Activated naive CD8-positive, alpha-beta T cell treated with anti-CD3 and anti-CD28 coated beads, Interleukin-2, amount 10 ng/mL, durations not matched to agents 7 days and 5 days (primary cell): ENCODE measurements around the gene PRDM16. TPM values are rescaled to one million over a fixed set of nuclear protein-coding genes. Genes with fewer than 3 reads are reported as not detected.

ENCODE experiments used
- ATAC-seq: fragments of 150-1000 bp; cut with Tn5 transposase; one replicate; pipeline ENCODE4 v1.10.0; 2021; ENCODE audit warnings: low read depth, moderate library complexity
- POLR2A ChIA-PET: fragments of 350-600 bp; sonication (Branson Sonifier 250); formaldehyde crosslinking; loops from one replicate; lab custom pipeline; 2021; ENCODE audit warnings: antibody characterized with exemption; lab: Charles Lee
- DNase-seq: peaks from one replicate; pipeline ENCODE4 v3.0.0; 2021
- H3K27ac Mint-ChIP-seq: one replicate; pipeline ENCODE4 v1.8.0; 2022; ENCODE audit warnings: mild to moderate bottlenecking, mixed read lengths
- H3K27me3 Mint-ChIP-seq: one replicate; pipeline ENCODE4 v1.8.0; 2022; ENCODE audit warnings: mild to moderate bottlenecking, moderate library complexity, mixed read lengths
- H3K36me3 Mint-ChIP-seq: one replicate; pipeline ENCODE4 v1.8.0; 2021; ENCODE audit warnings: mild to moderate bottlenecking, mixed read lengths
- H3K4me1 Mint-ChIP-seq: one replicate; pipeline ENCODE4 v1.8.0; 2021; ENCODE audit warnings: mixed read lengths
- H3K4me3 Mint-ChIP-seq: one replicate; pipeline ENCODE4 v1.8.0; 2022; ENCODE audit warnings: mild to moderate bottlenecking, moderate library complexity, mixed read lengths
- H3K9me3 Mint-ChIP-seq: one replicate; pipeline ENCODE4 v1.8.0; 2021; ENCODE audit warnings: mixed read lengths
- total RNA-seq, 2 experiments: library from RNA; stranded (reverse); gene quantifications; one replicate each; pipeline ENCODE4 v1.2.3, GENCODE V29; 2021

Gene PRDM16
- total RNA-seq, 2 experiments from 2014 or later = not detected

DNA sequence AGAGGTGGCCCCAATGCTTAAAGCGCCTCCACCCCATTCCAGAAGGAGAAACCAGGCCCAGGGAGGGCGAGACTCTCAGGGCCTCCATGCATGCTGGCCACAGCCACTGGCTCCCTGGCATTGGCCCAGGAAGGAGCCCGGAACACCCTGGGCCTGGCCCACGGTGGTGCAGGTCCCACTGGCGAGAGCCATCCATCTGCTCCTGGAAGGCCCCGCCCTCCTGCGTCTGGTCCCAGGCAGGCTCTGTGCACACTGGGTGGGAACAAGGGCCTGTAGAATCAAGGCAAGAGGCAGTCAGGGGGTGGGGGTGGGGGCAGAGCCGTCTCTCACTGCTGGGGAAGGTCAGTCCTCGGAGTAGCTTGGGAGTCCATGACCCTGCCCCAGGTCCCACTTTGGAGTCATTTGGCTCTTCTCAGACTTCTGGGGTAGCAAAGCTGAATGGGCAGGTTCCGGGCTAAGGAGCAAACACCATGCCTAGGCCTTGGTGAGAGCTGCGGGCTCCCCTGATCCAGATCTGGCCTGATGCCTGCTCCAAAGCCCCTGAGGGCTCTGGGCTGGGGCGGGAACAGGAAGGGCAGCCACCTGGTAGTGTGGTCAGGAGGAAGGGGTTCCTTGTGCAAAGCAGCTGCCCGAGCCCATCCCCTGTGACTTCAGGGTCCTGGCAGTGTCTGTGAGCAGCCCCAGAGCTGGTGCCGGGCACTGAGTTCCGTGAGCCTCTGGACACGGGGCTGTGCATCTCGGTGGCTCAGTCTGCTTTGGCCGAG, 278.4 kb downstream of the PRDM16 start:
- Mint-ChIP-seq H3K27ac (no peak overlapping the region), H3K9me3 (peaks cover 6% of the 10 kb centered on the region), H3K4me1 (no peaks in the 10 kb centered on the region), H3K4me3 (no peak overlapping the region), H3K36me3 (no peaks in the 10 kb centered on the region), H3K27me3 (no peaks in the 10 kb centered on the region)
- ATAC-seq (no peak), DNase-seq (no peak)
- POLR2A ChIA-PET = no interaction called here

DNA sequence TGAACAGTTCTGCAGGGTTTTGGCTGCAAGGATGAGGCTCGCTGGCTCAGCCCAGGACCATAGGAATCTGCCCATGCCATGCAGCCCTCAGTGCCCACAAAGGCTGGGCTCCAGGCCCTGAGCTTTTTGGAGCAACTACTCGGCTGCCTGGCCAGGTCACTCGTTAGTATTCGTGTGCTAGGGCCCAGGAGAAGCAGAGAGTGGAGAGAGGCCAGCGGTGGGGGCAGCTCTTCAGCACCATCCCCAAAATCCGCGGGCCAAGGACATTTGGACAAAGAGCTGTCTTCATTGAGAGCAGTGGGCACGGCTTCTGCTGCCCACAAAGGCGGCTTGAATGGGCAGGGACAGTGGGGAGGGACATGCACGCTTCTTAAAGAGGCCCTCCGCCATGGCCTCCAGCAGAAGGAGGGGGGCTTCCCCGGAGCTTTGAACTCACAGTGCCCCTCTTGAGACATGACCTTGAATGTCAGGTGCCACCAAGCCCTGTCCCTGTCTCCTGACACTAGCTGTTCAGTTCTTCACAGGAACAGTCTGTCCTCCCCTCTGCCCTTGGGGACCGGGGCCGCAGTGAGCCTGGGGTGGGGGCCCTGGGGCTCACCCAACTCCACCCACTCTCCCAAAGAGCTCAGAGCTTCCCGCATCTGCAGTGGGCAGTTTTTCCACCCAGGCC, 279.3 kb downstream of the PRDM16 start:
- no peak overlapping the region for H3K27ac Mint-ChIP-seq
- POLR2A ChIA-PET = no interaction called here
- no peaks in the 10 kb centered on the region for H3K27me3 Mint-ChIP-seq
- H3K36me3 Mint-ChIP-seq = no peaks in the 10 kb centered on the region
- DNase-seq (no peak), ATAC-seq (no peak)
- no peak overlapping the region for H3K4me3 Mint-ChIP-seq
- peaks cover 6% of the 10 kb centered on the region for H3K9me3 Mint-ChIP-seq
- H3K4me1 Mint-ChIP-seq = no peaks in the 10 kb centered on the region

DNA sequence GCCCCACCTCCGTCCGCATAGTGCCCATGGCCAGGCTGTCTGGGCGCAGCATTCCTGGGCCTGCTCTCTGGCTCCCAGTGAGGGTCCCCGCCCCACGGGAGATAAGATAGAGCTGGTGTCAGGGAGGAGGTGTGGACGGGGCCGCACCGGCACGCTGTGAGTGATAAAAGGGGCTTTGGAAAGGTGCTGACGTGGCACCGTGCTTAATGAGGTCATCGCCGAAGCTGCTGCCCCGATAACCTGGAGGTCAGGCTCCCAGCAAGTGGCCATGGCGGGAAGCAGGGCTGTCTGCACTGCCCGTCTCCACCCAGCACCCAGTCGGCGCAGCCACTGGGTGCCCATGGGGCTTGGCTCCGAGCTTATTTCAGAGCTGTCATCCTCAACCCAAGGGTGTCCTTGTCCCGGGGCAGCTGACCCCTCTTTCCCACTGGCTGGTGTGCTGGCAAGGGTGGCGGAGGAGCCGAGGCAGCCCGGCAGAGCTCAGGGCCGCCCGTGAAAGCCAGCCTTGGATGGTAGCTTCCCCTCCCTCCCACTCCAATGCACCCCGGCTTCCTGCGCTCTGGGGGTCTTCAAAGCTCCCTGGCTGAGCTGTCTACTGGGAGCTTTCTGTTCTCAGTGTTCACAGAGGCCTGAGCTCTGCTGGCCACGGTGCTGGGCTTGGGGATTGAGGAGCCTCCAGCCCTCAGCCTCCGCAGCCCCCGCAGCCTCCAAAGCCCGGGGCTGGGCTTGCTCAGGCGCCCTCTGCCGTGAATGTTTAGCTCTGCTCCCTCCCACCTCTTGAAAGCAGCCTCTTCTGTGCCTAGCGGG, 280.4 kb downstream of the PRDM16 start:
- H3K4me3 Mint-ChIP-seq = no peak overlapping the region
- no peaks in the 10 kb centered on the region for H3K36me3 Mint-ChIP-seq
- peaks cover under 1% of the 10 kb centered on the region for H3K9me3 Mint-ChIP-seq
- DNase-seq (no peak), ATAC-seq (no peak)
- POLR2A ChIA-PET = no interaction called here
- H3K4me1 Mint-ChIP-seq = no peaks in the 10 kb centered on the region
- H3K27ac Mint-ChIP-seq = no peak overlapping the region
- H3K27me3 Mint-ChIP-seq = no peaks in the 10 kb centered on the region

DNA sequence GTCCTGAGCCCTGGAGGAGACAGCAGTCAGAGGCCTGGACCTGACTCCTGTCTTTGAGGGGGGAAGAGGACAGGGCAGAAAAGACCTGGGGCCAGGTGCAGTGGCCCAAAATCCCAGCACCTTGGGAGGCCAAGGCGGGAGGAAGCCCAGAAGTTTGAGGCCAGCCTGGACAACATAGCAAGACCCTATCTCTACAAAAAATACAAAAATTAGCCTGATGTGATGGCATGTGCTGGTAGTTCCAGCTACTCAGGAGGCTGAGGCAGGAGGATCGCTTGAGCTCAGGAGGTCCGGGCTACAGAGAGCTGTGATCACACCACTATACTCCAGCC, 280.9 kb downstream of the PRDM16 start:
- H3K27me3 Mint-ChIP-seq = no peaks in the 10 kb centered on the region
- no peak overlapping the region for H3K4me3 Mint-ChIP-seq
- H3K4me1 Mint-ChIP-seq = no peaks in the 10 kb centered on the region
- ATAC-seq = no peak
- POLR2A ChIA-PET = no interaction called here
- no peak overlapping the region for H3K27ac Mint-ChIP-seq
- DNase-seq = no peak
- no peaks in the 10 kb centered on the region for H3K9me3 Mint-ChIP-seq
- H3K36me3 Mint-ChIP-seq = no peaks in the 10 kb centered on the region

DNA sequence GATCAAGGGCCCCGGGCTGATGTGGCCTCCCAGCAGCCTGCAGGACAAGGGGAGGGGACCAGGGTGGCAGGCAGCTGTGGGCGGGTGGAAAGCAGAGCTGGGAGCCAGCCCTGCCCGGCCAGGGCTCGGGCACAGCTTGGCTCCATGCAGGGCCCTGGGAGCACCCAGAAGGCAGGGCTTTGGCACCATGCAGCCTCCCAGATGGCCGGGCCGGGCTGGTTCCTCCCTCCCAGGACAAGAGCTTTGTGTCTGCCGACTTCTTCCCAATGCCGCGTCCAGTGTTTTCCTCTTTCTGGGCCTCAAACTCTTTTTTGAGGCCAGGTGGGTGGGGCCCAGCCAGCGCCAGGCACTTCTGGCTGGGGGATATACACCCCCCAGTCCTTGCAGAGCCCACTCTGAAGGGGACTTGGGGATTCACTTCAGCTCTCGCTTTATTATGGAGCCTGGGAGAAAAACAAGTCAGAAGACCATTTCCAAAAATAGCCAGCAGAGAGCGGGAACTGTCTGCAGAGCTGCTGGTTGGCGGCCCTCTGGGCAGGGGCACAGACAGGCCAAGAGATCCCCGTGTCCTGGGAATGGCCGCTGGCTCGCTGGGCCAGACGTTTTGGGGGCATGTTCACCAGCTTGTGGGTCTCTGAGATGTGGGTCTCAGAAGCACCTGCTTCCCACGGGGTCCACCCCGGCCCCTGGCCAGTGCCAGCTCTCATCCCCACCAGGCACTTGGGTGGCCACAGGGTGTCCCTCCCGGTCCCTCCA, 281.7 kb downstream of the PRDM16 start:
- POLR2A ChIA-PET = no interaction called here
- no peak for ATAC-seq
- Mint-ChIP-seq H3K27ac (no peak overlapping the region), H3K36me3 (no peaks in the 10 kb centered on the region), H3K4me1 (no peaks in the 10 kb centered on the region), H3K9me3 (no peaks in the 10 kb centered on the region), H3K27me3 (no peaks in the 10 kb centered on the region), H3K4me3 (no peak overlapping the region)
- no peak for DNase-seq

DNA sequence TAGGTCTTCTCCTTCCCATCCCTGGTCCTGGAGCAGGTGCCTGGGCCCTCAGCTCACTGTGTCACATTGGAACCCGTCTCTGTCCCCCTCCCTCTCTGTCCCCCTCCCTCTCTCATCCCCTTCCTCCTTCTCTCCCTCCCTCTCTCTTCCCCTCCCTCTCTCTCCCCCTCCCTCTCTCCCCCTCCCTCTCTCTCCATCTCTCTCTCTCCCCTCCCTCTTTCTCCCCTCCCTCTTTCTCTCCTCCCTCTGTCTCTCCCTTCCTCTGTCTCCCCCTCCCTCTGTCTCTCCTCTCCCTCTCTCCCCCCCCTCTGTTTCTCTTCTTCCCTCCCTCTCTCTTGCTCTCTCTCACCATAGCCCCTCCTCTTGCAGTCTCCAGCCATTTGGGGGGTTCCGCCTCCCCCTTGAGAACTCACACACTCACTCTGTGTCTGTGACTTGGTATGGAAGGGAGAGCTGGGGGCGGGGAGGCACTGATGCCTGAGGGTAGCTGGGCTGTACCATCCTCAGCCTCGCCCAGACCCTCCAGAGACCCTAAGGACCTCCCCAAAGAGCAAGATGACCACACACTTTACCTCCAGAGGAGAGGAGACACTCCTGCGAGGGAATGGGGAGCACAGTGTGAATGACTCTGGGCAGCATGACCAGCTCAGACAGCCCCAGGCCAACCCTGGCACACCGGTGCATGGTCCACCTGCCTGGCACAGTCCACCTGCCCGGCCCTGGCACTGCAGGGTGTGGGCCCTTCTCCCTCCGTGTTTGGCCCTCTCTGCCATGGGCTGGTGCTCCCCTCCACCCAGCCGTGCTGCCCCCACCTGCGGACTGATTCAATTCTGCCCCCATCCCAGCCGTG, 282.7 kb downstream of the PRDM16 start:
- POLR2A ChIA-PET = no interaction called here
- H3K27ac Mint-ChIP-seq = no peak overlapping the region
- ATAC-seq = no peak
- no peaks in the 10 kb centered on the region for H3K4me1 Mint-ChIP-seq
- DNase-seq = no peak
- H3K36me3 Mint-ChIP-seq = no peaks in the 10 kb centered on the region
- H3K4me3 Mint-ChIP-seq = no peak overlapping the region
- H3K27me3 Mint-ChIP-seq = no peaks in the 10 kb centered on the region
- H3K9me3 Mint-ChIP-seq = no peaks in the 10 kb centered on the region

DNA sequence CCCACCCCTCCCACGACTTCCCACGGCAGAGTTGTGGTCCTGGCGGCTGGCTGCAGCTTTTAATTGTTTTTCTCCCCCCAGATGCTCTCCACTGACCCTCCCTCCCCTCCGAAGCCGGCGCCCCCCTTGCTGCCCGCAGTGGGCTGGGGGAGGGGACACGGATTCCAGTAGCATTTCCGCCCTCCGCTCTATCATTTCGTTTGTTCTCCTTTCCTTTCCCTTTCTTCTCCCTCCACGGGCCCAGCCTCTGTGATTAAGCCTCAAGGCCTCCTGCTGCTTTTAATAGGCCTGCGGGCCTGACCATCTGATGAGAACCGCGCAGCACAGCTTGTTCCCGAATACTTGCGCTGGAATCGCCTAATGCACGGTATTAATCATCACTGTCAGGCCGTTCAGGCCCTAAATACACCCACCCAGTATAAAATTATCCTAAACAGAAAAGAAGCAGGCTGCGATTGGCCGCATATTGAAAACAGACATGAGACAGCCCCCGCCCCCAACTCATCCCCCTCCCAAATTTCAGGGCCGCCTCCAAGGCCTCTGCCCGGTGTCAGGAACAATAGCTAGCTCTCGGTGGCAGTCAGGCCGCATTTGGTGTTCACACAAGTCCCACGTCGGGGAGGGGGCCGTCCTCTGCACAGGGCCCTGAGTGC, 283.4 kb downstream of the PRDM16 start:
- ATAC-seq (no peak), DNase-seq (no peak)
- Mint-ChIP-seq H3K27ac (no peak overlapping the region), H3K4me1 (no peaks in the 10 kb centered on the region), H3K9me3 (no peaks in the 10 kb centered on the region), H3K4me3 (no peak overlapping the region), H3K36me3 (no peaks in the 10 kb centered on the region), H3K27me3 (no peaks in the 10 kb centered on the region)
- POLR2A ChIA-PET = no interaction called here

DNA sequence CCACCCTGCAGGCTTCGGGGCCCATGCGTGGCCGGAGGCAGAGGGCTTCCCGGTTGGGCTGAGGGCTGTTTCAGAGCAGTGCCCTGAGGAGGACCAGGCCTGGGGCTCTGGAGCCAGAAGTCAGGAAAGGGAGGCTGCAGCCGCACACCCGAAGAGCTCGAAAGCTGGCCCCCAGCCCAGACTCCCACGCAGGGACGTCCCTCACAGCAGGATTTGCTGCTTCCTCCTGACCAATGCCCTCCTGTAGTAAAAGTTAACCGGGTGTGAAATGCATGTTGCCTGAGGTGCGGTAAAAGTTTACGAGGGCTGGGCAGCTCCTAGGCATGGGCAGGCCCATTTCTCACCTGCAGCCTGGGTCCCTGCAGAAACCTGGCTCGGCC, 283.9 kb downstream of the PRDM16 start:
- H3K27me3 Mint-ChIP-seq = no peaks in the 10 kb centered on the region
- DNase-seq (no peak), ATAC-seq (no peak)
- H3K4me3 Mint-ChIP-seq = no peak overlapping the region
- H3K4me1 Mint-ChIP-seq = no peaks in the 10 kb centered on the region
- H3K27ac Mint-ChIP-seq = no peak overlapping the region
- no peaks in the 10 kb centered on the region for H3K36me3 Mint-ChIP-seq
- H3K9me3 Mint-ChIP-seq = no peaks in the 10 kb centered on the region
- POLR2A ChIA-PET = no interaction called here

DNA sequence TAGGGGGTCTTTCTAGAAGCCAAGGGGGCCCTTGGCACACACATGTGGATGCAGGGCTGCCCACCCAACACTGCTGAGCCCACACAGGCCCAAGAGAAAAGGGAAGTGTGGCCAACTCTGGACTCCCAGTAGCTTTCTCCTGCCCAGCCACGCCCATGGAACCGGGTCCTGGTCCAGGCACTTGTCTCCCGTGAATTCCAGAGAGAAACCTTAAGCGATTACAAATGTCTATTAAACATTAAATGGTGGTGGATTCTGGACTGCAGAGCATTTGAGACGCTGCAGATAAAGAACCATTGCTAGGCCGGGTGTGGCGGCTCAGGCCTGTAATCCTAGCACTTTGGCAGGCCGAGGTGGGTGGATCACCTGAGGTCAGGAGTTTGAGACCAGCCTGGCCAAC, 284.9 kb downstream of the PRDM16 start:
- no peak overlapping the region for H3K4me3 Mint-ChIP-seq
- no peaks in the 10 kb centered on the region for H3K27me3 Mint-ChIP-seq
- ATAC-seq (no peak), DNase-seq (no peak)
- no peaks in the 10 kb centered on the region for H3K36me3 Mint-ChIP-seq
- POLR2A ChIA-PET = no interaction called here
- no peaks in the 10 kb centered on the region for H3K9me3 Mint-ChIP-seq
- H3K4me1 Mint-ChIP-seq = no peaks in the 10 kb centered on the region
- no peak overlapping the region for H3K27ac Mint-ChIP-seq

DNA sequence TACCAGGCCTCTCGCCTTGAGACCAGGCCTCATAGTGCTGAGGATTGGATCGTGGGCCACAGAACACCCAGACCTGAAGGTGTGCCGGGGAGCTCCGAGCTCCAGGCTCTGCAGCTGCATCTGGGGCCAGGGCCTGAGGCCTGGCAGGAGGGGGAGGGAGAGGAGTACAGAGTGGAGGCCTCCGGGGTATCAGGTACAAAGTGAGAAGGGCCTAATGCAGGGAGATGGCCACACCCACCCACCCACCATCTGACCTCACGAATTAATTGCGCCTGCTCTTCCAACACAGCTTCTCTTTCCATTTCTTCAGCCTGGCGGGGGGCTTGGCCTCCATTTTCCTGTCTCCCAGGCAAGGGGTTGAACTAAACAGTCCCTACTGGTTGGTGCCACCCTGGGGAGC, 286.1 kb downstream of the PRDM16 start:
- Mint-ChIP-seq H3K9me3 (no peaks in the 10 kb centered on the region), H3K27ac (no peak overlapping the region), H3K4me1 (no peaks in the 10 kb centered on the region), H3K4me3 (no peak overlapping the region), H3K27me3 (no peaks in the 10 kb centered on the region), H3K36me3 (no peaks in the 10 kb centered on the region)
- DNase-seq = no peak
- POLR2A ChIA-PET = no interaction called here
- ATAC-seq = no peak

DNA sequence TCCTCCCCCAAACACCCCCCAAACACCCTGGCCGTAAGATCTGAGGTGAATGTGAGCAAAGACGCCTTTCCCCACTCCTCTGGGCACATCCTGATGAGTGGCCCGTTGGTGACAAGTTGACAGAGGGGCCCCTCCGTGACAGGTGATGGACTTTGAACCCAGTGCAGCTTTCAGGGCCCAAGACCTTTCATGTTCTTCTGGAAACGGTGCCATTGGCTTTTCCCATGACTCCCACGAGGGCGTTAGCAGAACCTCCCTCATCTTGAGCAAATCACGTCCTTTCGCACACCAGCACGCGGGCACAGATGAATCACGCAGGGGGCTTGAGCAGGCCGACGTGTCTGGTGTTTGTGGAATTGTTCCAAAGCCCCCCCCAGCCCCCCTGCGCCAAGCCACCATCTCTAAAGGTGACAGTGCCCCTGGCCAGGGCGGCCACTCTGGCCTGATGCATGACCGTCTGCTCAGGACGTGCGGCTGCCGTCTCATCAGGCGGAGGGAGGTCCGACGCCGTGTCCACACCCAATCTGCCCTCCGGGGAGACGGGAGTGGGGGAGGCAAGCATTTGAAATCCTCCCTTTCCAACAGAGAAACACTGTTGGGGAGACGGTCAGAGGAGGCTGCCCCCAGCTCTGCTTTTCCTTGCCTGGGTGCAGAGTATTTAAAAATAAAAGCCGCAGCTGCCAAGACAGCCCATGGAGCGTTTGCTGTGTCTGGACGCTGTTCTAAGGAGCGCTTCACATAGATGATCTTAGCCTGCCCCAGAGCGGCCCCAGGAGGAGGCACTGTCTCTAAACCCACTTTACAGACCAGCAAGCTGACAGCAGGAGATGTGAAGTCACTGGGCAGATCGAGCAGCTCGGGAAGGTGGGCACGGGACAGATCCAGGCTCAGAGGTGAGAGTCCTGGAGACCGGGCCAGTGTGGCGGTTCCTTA, 287.2 kb downstream of the PRDM16 start:
- Mint-ChIP-seq H3K27me3 (no peaks in the 10 kb centered on the region), H3K4me3 (no peak overlapping the region), H3K27ac (no peak overlapping the region), H3K36me3 (no peaks in the 10 kb centered on the region), H3K4me1 (no peaks in the 10 kb centered on the region), H3K9me3 (no peaks in the 10 kb centered on the region)
- POLR2A ChIA-PET = no interaction called here
- no peak for DNase-seq
- ATAC-seq = no peak
